Activated CD8-positive, alpha-beta memory T cell treated with anti-CD3 and anti-CD28 coated beads, Interleukin-2, amount 50 U/mL, for 1 hour (primary cell): ENCODE results near the gene SLC39A2.
A peak's percentile ranks its signal among the peaks of the same experiment; 100 is the strongest.
"Not testable (repeated sequence)": the region's sequence is repeated elsewhere in the genome, so short reads cannot be mapped to it uniquely, and the experiment has no call there.

Experiments used
- DNase-seq: peaks from one replicate; pipeline ENCODE4 v3.0.0-alpha.2; 2020; ENCODE audit errors: extremely low read depth

Gene SLC39A2

GRCh38 chr14:21025371-21026273, 26.5 kb downstream of the SLC39A2 start:
- no peak for DNase-seq

- DNase-seq = no peak
These were observed 27.3 kb downstream of the SLC39A2 start for GRCh38 chr14:21026274-21026987.

- no peak for DNase-seq
These were observed 27.9 kb downstream of the SLC39A2 start for GRCh38 chr14:21026988-21027315.

GRCh38 chr14:21029917-21030316, 30.8 kb downstream of the SLC39A2 start, which contains the start of gene TPPP2:
Gene TPPP2, plus strand, starts transcription at chr14:21030217. Its CDS starts 365 bp downstream, at chr14:21030582.
- DNase-seq = no peak

- no peak for DNase-seq
These were observed 31.4 kb downstream of the SLC39A2 start for GRCh38 chr14:21030531-21030930.

- DNase-seq = no peak
These were observed 33.4 kb downstream of the SLC39A2 start for GRCh38 chr14:21032326-21033132.

- DNase-seq = no peak
These were observed 34.1 kb downstream of the SLC39A2 start for GRCh38 chr14:21033133-21033698.

- DNase-seq = no peak
These were observed 35.6 kb downstream of the SLC39A2 start, which contains the start of gene RNASE13 for GRCh38 chr14:21034707-21035106. Gene RNASE13, minus strand, starts transcription at chr14:21034807. Its CDS starts 519 bp downstream, at chr14:21034288.

- DNase-seq = no peak
These were observed 37.7 kb downstream of the SLC39A2 start for GRCh38 chr14:21036751-21037150.

GRCh38 chr14:21037156-21037555, 38.1 kb downstream of the SLC39A2 start:
- DNase-seq = no peak

- no peak for DNase-seq
These were observed 39.6 kb downstream of the SLC39A2 start for GRCh38 chr14:21038441-21039422.

- DNase-seq = peak; percentile 10
These were observed 40.7 kb downstream of the SLC39A2 start for GRCh38 chr14:21039585-21040369.

- no peak for DNase-seq
These were observed 41.4 kb downstream of the SLC39A2 start for GRCh38 chr14:21040370-21040925.

- DNase-seq = not testable (repeated sequence)
These were observed 41.8 kb downstream of the SLC39A2 start for GRCh38 chr14:21040941-21041340.

- no peak for DNase-seq
These were observed 42.8 kb downstream of the SLC39A2 start, which contains the start of gene RNASE7 for GRCh38 chr14:21041676-21042433. Gene RNASE7, plus strand, starts transcription at chr14:21042362. Its CDS starts 631 bp downstream, at chr14:21042993.

- no peak for DNase-seq
These were observed 43.8 kb downstream of the SLC39A2 start for GRCh38 chr14:21042918-21043317.

- DNase-seq = no peak
These were observed 44.4 kb downstream of the SLC39A2 start for GRCh38 chr14:21043387-21043973.
